ENCODE results near the gene TLR3.

The TLR3 gene

DNA sequence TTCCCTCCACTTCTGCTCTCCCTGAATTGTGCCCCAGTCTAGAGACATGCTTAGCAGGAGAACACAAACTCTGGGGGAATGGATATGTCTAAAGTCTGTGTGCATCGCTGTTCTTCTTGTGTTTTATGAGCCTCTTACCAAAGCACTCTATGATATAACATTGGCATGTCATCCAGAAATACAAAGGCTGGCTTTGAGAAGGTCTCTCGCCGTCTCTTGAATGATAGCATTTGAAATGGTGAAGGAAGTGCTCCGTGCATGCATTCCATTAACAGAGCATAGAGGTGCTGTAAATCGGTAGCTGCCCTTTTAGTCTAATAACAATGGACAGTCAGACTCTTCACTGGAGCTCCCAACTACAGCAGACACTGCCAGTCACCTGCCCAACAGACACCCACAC lies 28.4 kb downstream of the TLR3 start:
- no peak overlapping the region for H3K4me3 ChIP-seq (ENCODE audit: low read depth, low read length)
- DNase-seq (ENCODE audit: low read depth): no peak

DNA sequence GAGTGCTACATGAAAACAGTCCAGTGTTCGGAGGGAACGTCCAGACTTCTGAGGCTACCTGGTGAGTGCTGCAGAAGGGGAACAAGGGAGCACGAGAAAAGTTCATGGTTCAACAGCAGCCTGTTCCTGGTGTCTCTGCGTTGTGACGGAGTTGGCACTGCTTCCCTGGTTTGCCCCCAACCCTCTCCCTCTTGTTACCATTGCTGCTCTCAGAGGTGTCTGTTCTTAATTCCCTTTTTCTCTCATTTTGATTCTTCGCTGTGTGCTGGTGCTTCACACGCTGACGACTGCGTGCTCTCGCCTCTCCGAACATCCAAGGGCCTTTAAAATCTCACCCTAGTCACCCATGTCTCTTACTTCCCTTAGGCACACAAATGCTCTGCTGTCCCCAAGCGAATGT lies 34.0 kb downstream of the TLR3 start:
- no peak for DNase-seq (ENCODE audit: low read depth)
- H3K4me3 ChIP-seq (ENCODE audit: low read depth, low read length): no peak overlapping the region

DNA sequence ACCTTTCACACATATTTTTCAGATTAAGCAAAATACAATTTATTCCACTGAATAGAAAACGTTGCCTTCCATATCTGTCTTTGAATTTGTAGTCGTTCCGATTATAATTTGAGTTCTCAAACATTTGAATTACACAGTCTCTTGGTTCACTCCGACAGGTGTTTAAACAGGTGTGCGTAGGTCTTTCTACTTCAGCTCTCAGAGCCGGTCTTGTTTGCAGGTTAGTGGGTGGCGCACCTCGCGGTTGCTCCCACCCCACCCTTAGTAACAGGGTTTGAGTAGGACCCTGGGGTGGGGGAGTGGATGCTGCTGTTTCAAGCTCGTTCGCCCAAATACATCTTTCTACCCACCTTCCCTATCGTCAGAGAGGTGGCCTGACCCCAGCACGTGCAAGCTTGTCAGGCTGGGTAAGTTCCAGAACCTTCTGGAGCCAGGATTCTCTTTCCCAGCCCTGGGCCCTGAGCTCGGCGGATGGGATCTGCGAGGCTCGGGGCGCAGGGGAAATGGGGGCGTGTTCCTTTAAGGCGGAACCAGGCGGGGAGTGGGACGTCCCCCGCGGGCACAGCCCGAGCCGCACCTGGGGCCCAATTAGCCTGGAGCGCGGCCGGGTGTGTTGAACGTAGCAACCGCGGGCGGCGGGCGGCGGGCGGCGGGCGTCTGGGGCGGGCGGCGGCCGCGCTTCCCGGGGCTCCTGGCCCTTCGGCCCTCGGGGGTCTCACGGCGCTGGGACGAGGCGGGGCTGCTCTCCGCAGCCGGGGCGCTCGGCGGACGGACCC lies 35.3 kb downstream of the TLR3 start, which contains the start of gene FAM149A:
TSS of gene FAM149A (plus strand) at position 591 of the 776 bp plus-strand sequence.
- H3K4me3 ChIP-seq (ENCODE audit: low read depth, low read length): peak within 1 kb of the TSS; percentile 38

DNA sequence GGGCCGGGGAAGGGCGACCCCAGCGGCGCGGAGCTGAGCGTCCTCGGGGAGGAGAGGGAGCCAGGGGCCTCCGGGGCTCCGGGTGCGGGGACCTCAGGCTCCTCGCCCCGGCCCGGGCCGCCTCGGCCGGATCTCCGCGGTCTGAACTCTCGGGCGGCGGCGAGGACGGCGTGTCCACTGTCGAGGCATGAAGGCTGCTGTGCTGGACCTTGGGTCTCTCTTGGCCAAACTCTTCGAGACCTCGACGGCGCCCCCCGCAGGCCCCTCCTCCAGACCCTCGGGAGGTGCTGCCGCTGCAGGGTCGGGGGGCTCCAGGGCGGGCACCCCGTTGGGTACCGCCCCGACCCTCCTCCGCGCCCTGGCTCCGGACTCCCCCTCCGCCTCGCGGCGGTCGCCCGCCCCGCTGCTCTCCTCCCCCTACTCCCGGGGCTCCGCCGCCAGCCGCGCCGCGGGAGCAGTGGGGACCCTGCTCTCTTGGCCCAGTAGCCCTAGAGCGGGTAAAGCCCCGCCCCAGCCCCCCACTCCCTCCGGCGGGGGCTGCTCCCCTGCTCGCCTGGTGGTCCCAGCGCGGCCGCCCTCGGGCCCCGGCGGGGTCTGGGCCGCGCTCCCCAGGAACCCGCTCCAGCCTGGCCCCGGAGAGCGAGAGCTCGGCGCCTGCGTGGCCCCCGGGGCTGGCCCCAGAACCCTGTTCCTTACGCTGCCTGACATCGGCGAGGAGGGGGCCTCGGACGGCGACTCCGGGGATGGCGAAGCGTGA lies 36.1 kb downstream of the TLR3 start:
- DNase-seq (ENCODE audit: low read depth): no peak
- H3K4me3 ChIP-seq (ENCODE audit: low read depth, low read length): peak overlapping the region; percentile 38

More for the DNA sequence above, 35.3 kb downstream of the TLR3 start, which contains the start of gene FAM149A:
- no peak for DNase-seq (ENCODE audit: low read depth)

DNA sequence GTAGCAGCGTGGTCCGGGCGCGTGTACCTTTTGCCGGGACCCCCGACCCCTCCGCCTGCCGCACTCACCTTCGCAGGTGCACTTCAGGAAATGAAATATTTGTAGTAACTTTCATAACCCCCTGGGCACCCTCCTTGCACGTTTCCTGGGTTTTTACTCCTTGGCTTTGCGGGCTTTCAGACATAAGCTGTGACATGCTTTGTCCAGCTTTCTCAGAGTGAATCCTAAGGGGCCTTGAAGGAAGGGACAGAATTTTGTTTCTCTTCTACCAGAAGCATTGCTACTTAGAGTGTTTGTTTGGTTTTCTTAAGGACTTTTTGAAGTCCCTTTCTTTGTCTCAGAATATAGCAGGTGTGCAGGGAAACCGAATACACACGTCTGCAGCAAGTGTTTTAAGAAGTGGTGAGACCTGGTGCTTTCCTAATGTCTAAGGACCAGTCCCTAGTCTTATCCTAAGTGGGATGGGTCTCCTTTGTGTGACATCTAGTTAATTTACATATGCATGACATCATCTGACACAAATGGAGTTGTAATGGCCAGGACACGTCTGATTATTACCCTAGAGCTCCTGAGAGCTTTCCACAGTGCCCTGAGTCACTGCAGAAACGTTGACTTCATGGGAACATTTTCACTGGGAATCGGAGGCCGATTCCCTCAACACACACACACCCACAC lies 36.8 kb downstream of the TLR3 start:
- DNase-seq (ENCODE audit: low read depth): no peak
- H3K4me3 ChIP-seq (ENCODE audit: low read depth, low read length): no peak overlapping the region

DNA sequence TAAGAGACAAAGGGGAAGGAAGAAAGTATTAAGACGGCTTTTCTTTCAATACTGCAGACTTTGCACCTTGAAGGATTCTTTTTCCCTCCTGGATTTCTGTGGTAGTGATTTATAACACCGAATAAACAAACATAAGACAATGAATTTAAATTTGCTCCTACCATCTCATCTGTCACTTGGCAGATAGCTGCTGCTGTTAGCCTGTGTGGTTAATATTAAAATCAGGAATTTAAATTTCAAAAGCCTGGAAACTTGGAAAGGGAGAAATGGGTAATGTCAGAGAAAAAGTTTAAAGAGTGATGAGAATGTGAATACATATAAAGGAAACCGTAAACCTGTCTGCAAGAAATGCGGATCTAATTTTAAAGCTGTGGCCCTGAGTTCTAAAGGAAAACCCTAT lies 39.0 kb downstream of the TLR3 start:
- no peak for DNase-seq (ENCODE audit: low read depth)
- no peak overlapping the region for H3K4me3 ChIP-seq (ENCODE audit: low read depth, low read length)

DNA sequence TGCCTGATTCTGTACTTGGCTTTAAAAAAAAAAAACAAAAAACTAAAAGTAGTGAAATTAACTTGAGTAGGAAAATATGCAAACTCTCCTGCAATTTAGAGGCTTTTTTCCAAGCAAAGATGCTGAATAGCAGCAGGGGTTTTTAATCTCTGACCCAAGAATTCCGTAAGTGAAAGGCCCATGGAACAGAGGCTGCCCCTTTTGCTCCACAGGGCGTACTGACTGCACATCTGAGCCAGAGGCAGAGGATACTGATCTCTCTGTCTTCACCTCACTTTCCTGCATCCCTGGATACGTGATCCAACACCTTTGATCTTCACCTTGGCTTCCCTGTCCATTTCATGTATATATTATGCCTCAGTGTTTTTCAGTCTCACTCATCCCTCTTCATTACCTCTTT lies 39.4 kb downstream of the TLR3 start:
- no peak overlapping the region for H3K4me3 ChIP-seq (ENCODE audit: low read depth, low read length)
- DNase-seq (ENCODE audit: low read depth): no peak

DNA sequence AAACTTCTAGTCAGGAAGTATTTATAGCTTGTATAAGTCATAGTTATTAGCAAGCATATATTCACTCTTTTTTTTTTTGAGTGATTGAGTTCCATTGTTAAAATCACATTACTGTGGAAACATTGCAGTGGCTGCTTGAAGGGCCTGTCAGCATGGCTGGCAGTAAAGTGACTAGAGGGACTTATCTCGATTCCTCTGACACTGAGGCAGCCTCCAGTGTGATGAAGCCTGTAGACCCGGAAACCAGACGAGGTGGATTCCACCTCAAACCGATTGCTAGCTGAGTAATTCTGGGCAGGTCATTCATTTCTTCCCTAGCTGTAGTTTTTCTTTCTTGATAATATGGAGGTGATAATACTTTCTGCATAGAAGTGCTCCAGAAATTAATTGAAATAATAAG lies 40.3 kb downstream of the TLR3 start:
- no peak for DNase-seq (ENCODE audit: low read depth)
- no peak overlapping the region for H3K4me3 ChIP-seq (ENCODE audit: low read depth, low read length)

DNA sequence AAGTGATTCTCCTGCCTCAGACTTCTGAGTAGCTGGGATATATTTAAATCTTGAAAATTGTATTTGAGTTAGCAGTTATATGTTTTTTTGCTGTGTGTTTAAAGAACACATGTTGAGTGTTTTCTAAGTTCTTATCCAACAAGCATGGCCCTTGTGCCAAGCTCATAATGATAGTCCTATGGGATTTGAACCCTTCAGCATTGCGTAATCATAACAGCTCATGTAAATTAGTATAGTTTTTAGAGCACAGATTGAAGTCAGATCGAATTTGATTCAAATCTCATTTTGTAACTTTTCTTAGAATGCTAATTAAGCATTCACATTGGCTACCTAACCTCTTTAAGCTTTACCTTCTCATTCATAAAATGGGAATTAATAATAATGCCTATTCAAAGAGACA lies 47.7 kb downstream of the TLR3 start:
- no peak for DNase-seq (ENCODE audit: low read depth)
- H3K4me3 ChIP-seq (ENCODE audit: low read depth, low read length): no peak overlapping the region

DNA sequence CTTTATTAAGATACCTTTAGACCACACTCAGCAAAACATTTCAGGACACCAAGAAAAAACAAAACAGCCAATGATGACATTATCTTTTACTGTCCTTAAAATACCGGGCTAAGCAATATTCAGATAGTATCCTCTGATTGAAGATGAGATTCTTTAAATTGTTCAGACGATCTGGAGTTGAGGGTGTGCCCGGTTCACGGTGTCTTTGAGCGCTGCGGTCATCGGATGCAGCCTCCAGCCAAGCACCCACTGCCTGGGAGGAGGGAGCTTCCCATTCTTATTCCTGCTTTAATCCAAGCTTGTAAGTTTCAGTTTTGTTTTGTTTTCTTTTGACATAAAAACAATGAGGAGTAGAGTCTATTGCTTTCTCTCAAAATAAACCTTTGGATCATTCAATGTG lies 49.6 kb downstream of the TLR3 start:
- H3K4me3 ChIP-seq (ENCODE audit: low read depth, low read length): no peak overlapping the region
- no peak for DNase-seq (ENCODE audit: low read depth)

DNA sequence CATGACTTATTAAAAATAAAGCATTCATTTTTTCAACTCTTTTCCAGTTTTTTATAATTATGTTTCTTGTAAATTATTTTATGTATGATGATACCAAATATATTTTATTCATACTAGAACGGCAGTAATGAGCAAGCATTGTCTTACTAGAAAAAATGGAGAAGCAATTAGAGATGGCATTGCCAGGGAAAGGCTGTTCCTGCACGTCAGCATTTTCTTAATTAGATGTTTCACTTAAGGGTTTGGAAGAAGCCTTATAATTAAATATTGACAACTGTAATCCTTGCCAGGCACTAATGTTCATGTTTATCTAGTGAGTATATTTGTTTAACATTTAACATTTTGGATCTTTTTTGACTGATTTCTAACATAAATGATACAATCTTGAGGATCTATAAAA lies 52.1 kb downstream of the TLR3 start:
- DNase-seq (ENCODE audit: low read depth): no peak

DNA sequence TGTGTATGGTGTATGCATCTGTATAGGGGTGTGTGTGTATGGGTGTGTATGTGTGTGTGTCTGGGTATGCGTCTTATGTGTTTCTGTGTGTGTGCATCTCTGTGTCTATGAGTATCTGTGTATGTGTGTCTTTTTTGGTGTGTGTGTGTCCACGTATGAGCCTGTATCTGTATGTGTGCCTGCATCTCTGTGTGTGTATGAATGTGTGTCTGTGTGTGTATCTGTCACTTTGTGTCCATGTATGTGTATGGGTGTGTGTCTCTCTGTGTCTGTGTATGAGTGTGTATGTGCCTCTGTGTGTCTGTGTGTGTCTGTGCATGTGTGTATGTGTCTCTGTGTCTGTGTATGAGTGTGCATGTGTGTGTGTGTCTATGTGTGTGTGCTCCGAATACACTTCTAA lies 59.9 kb downstream of the TLR3 start:
- no peak overlapping the region for H3K4me3 ChIP-seq (ENCODE audit: low read depth, low read length)
- DNase-seq (ENCODE audit: low read depth): no peak

More for the DNA sequence above, 52.1 kb downstream of the TLR3 start:
- H3K4me3 ChIP-seq (ENCODE audit: low read depth, low read length): no peak overlapping the region

DNA sequence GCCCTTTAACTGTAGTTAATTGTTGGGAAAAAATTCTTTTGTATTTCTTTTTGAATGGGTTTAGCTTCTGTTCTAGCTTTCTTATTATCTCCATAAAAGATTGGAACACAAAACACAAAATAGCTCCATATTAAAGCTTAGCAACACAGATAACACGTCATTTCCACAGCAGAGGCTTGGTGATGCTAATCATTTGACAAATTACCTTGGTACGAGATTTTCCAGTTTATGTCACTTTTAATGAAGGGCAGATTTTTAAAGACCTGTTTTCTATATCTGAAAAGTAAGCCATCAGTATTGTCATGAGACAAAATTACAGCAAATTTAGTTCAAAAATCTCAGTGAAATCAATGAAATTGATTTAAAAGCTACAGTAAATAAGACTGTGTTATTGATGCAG lies 63.0 kb downstream of the TLR3 start:
- no peak overlapping the region for H3K4me3 ChIP-seq (ENCODE audit: low read depth, low read length)

DNA sequence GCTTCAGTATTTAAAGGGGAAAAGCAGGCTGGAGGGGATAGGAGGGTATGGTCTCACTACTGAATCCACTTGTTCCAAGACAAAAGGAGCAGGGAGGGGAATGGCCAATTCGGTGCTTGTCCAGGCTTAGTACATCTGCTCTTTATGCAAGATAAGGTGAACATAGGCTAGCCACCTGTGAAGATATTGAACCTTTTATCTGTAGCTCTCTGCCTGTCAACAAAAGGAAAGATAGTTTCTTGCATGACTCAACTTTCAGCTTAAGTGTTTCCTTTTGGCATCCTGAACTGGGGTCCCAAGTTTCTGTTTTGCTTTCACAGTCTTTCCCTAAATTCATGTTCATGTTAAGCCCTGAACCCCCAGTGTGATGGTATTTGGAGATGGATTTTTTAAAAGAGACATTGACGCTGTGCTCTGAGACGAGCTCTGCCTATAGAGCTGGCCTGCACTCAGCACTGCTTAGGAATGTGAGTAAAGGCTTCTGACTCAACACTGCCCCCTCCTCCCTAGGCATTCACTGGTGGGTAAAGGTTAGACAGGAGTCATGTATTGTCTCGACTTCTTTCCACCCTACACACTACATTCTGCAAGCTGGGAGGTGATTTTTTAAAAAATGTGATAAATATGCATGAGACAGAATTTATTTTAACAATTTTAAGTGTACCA lies 63.8 kb downstream of the TLR3 start:
- peak; percentile 23 for DNase-seq (ENCODE audit: low read depth)
- no peak overlapping the region for H3K4me3 ChIP-seq (ENCODE audit: low read depth, low read length)

More for the DNA sequence above, 63.0 kb downstream of the TLR3 start:
- DNase-seq (ENCODE audit: low read depth): no peak

DNA sequence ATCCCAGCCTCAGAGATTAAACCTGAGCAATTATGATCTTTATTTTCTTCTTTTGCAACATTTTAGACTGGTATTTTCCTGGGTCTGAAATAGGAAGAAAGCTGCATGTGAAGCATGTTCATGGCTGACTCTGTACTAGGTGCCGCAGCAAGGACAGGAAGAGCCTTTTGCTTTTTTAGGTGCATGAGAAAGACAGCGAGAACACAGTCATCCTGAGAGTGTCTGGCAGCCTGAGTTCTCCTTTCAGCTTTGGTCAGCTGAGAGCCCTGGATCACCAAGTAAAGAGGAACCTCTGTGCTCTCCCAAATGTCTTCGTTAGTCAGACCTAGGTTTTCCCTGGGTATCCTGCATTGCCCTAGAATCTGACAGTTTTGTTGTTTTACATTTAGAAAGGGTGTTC lies 65.3 kb downstream of the TLR3 start:
- DNase-seq (ENCODE audit: low read depth): no peak
- no peak overlapping the region for H3K4me3 ChIP-seq (ENCODE audit: low read depth, low read length)

DNA sequence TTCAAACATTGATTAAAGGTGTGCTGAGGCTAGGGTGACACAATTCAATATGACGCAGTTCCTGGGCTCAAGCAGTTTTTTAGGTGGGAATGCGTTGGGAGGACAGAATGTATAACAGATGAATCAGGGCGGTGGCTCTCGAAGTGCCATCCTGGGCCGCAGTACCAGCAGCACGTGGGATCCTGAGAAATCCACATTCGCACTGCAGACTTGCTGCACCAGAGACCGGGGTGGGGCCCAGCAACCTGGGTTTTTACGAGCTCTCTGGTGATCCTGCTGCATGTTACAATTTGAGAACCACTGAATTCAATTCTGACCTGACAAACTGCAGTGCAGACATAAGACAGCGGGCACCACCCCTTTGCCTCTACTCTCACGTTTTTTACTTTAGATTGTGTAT lies 65.9 kb downstream of the TLR3 start:
- DNase-seq (ENCODE audit: low read depth): no peak
- H3K4me3 ChIP-seq (ENCODE audit: low read depth, low read length): no peak overlapping the region

DNA sequence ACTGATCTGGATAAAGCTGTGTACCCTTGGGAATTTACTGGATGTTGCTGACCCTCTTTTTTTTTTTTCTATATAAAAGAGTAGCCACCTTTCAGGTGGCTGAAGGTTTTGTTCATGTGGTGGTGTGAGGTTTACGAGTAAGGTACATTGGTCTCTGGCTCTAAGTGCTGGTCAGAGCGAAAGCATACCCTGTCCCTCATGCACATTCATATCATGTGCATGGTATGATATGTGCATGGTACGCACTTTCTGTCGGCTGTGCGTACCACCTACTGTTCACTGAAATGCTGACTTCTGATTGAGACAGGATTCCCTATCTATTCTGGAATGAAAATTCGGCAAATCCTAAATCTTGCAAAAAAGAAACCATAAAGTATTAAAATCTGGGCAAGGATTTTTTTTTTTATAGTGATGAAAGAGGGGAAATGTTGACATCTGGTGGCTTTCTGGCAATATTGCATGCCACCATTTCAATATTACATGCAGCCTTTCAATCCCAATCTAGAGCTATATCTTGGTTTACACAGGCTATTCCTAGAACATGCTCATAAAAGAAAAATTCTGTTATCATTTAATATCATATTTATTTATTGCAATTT lies 68.3 kb downstream of the TLR3 start:
- DNase-seq (ENCODE audit: low read depth): no peak
- no peak overlapping the region for H3K4me3 ChIP-seq (ENCODE audit: low read depth, low read length)
